ENCODE measurements around the gene FANCD2OS. TPM values are rescaled to one million over a fixed set of nuclear protein-coding genes. Genes with fewer than 3 reads are reported as not detected.
"Not testable (repeated sequence)": the region's sequence is repeated elsewhere in the genome, so short reads cannot be mapped to it uniquely, and the experiment has no call there.

Gene FANCD2OS
- total RNA-seq, 1 donor from 2014 or later: not detected

DNA sequence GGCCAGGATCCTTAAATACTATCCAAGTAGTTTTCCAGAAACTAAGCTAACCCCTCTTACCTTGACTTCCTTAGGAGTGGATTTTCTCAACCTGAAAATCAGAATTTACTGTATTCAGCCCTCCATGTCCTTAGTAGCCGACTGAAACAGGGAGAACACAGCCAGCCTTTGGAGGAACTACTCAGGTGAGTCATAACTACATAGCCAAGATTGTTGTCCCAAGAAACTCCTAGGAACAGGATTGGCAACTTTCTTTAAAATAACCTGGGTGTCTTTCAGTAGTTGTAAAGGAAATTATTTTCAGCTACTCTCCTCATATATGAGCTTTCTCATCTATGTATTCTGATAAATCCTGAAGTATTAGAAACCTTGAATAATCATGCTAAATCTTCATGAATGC is 22.3 kb downstream of the FANCD2OS start:
- Histone ChIP-seq H3K79me2 (ENCODE audit: insufficient read depth, low read length) (no peaks in the 10 kb centered on the region), H3K27ac (ENCODE audit: low read depth, low read length) (no peak overlapping the region), H3K9ac (ENCODE audit: low read length) (no peak overlapping the region), H3K4me2 (ENCODE audit: low read length) (no peak overlapping the region), H3K27me3 (ENCODE audit: insufficient read depth, low read length) (no peaks in the 10 kb centered on the region), H3K4me1 (ENCODE audit: insufficient read depth, low read length) (no peaks in the 10 kb centered on the region), H4K20me1 (ENCODE audit: insufficient read depth, low read length) (no peaks in the 10 kb centered on the region), H3K9me3 (ENCODE audit: insufficient read depth, low read depth, low read length) (no peaks in the 10 kb centered on the region), H3K4me3 (ENCODE audit: insufficient read depth, low read depth, low read length) (no peak overlapping the region), H2AFZ (ENCODE audit: low read depth, low read length) (no peak overlapping the region), H3K36me3 (ENCODE audit: insufficient read depth, low read length) (peaks cover 6% of the 10 kb centered on the region)
- H3K4me1 Mint-ChIP-seq (ENCODE audit: low read depth, unreplicated experiment): no peaks in the 10 kb centered on the region
- no peak for TF ChIP-seq EZH2 (IDR thresholded peaks at IDR 0.05; ENCODE audit: insufficient read depth, low read length)
- TF ChIP-seq, protein P1, sequence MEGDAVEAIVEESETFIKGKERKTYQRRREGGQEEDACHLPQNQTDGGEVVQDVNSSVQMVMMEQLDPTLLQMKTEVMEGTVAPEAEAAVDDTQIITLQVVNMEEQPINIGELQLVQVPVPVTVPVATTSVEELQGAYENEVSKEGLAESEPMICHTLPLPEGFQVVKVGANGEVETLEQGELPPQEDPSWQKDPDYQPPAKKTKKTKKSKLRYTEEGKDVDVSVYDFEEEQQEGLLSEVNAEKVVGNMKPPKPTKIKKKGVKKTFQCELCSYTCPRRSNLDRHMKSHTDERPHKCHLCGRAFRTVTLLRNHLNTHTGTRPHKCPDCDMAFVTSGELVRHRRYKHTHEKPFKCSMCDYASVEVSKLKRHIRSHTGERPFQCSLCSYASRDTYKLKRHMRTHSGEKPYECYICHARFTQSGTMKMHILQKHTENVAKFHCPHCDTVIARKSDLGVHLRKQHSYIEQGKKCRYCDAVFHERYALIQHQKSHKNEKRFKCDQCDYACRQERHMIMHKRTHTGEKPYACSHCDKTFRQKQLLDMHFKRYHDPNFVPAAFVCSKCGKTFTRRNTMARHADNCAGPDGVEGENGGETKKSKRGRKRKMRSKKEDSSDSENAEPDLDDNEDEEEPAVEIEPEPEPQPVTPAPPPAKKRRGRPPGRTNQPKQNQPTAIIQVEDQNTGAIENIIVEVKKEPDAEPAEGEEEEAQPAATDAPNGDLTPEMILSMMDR (IDR thresholded peaks at IDR 0.05; ENCODE audit: insufficient read depth, low read depth, low read length): no peak
- no peaks in the 10 kb centered on the region for H3K36me3 Mint-ChIP-seq (ENCODE audit: low read depth, unreplicated experiment)
- no peaks in the 10 kb centered on the region for H3K27me3 Mint-ChIP-seq (ENCODE audit: low read depth, unreplicated experiment)
- no peak overlapping the region for H3K27ac Mint-ChIP-seq (ENCODE audit: unreplicated experiment)
- H3K4me3 Mint-ChIP-seq (ENCODE audit: unreplicated experiment): no peak overlapping the region
- no peak for DNase-seq (ENCODE audit: low read depth)
- H3K9me3 Mint-ChIP-seq (ENCODE audit: unreplicated experiment): no peaks in the 10 kb centered on the region
- FAIRE-seq: peak; percentile 9

DNA sequence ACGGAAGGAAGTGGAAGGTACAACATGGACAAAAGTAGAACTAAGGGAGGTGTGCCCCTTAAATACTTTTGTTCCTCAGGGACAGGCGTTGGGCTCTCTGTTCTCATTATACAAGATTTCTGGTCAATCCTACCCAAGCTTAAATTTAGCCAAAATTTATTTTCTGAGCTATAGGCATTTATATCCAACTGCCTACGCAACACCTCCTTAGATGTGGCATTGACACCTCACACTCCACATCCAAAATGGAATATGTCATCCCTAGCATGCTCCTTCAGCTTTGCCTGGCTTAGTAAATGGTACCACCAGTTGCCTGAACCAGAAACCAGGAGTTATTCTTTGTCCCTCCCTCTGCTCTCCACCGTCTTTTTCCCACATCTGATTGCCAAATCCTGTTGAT is 26.2 kb downstream of the FANCD2OS start:
- H3K27ac ChIP-seq (ENCODE audit: low read depth, low read length): no peak overlapping the region
- H4K20me1 ChIP-seq (ENCODE audit: insufficient read depth, low read length): no peaks in the 10 kb centered on the region
- no peaks in the 10 kb centered on the region for H3K4me1 ChIP-seq (ENCODE audit: insufficient read depth, low read length)
- no peaks in the 10 kb centered on the region for H3K79me2 ChIP-seq (ENCODE audit: insufficient read depth, low read length)
- no peaks in the 10 kb centered on the region for H3K36me3 ChIP-seq (ENCODE audit: insufficient read depth, low read length)
- no peaks in the 10 kb centered on the region for H3K4me1 Mint-ChIP-seq (ENCODE audit: low read depth, unreplicated experiment)
- H3K4me2 ChIP-seq (ENCODE audit: low read length): no peak overlapping the region
- H3K27me3 Mint-ChIP-seq (ENCODE audit: low read depth, unreplicated experiment): no peaks in the 10 kb centered on the region
- no peak overlapping the region for H3K4me3 Mint-ChIP-seq (ENCODE audit: unreplicated experiment)
- no peak overlapping the region for H3K4me3 ChIP-seq (ENCODE audit: insufficient read depth, low read depth, low read length)
- no peak overlapping the region for H3K9ac ChIP-seq (ENCODE audit: low read length)
- DNase-seq (ENCODE audit: low read depth): no peak
- H2AFZ ChIP-seq (ENCODE audit: low read depth, low read length): no peak overlapping the region
- no peaks in the 10 kb centered on the region for H3K36me3 Mint-ChIP-seq (ENCODE audit: low read depth, unreplicated experiment)
- TF ChIP-seq, protein P1 (IDR thresholded peaks at IDR 0.05; ENCODE audit: insufficient read depth, low read depth, low read length): no peak
- no peak for TF ChIP-seq EZH2 (IDR thresholded peaks at IDR 0.05; ENCODE audit: insufficient read depth, low read length)
- no peaks in the 10 kb centered on the region for H3K27me3 ChIP-seq (ENCODE audit: insufficient read depth, low read length)
- H3K9me3 Mint-ChIP-seq (ENCODE audit: unreplicated experiment): no peaks in the 10 kb centered on the region
- no peaks in the 10 kb centered on the region for H3K9me3 ChIP-seq (ENCODE audit: insufficient read depth, low read depth, low read length)
- no peak overlapping the region for H3K27ac Mint-ChIP-seq (ENCODE audit: unreplicated experiment)
- FAIRE-seq: no peak

DNA sequence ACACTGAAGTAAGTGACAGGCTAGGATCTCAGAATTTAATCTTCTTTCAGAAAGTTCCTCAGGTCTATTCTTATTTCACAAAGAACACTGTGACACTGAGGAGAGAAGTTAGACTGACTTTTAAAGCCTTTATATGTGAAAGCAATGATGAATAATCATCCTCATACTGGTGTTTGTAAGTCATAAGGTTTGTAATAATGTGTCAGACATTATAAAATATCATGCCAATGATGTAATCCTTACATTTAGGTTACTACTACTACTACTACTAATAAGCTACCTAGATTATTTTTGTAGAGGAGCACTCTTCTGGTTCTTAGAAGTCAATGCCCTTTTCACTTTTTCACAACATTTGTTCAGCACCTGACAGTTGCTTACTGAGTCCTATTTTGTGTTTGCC is 33.4 kb downstream of the FANCD2OS start:
- Mint-ChIP-seq H3K36me3 (ENCODE audit: low read depth, unreplicated experiment) (peaks cover 2% of the 10 kb centered on the region), H3K27ac (ENCODE audit: unreplicated experiment) (no peak overlapping the region), H3K27me3 (ENCODE audit: low read depth, unreplicated experiment) (no peaks in the 10 kb centered on the region), H3K9me3 (ENCODE audit: unreplicated experiment) (no peaks in the 10 kb centered on the region), H3K4me3 (ENCODE audit: unreplicated experiment) (no peak overlapping the region), H3K4me1 (ENCODE audit: low read depth, unreplicated experiment) (no peaks in the 10 kb centered on the region)
- no peaks in the 10 kb centered on the region for H3K9me3 ChIP-seq (ENCODE audit: insufficient read depth, low read depth, low read length)
- no peak for FAIRE-seq
- no peak overlapping the region for H2AFZ ChIP-seq (ENCODE audit: low read depth, low read length)
- no peaks in the 10 kb centered on the region for H3K27me3 ChIP-seq (ENCODE audit: insufficient read depth, low read length)
- no peaks in the 10 kb centered on the region for H3K4me1 ChIP-seq (ENCODE audit: insufficient read depth, low read length)
- H3K79me2 ChIP-seq (ENCODE audit: insufficient read depth, low read length): no peaks in the 10 kb centered on the region
- no peak overlapping the region for H3K4me2 ChIP-seq (ENCODE audit: low read length)
- TF ChIP-seq, protein P1 (IDR thresholded peaks at IDR 0.05; ENCODE audit: insufficient read depth, low read depth, low read length): no peak
- TF ChIP-seq EZH2 (IDR thresholded peaks at IDR 0.05; ENCODE audit: insufficient read depth, low read length): no peak
- no peak overlapping the region for H3K4me3 ChIP-seq (ENCODE audit: insufficient read depth, low read depth, low read length)
- no peaks in the 10 kb centered on the region for H4K20me1 ChIP-seq (ENCODE audit: insufficient read depth, low read length)
- no peaks in the 10 kb centered on the region for H3K36me3 ChIP-seq (ENCODE audit: insufficient read depth, low read length)
- no peak overlapping the region for H3K9ac ChIP-seq (ENCODE audit: low read length)
- no peak overlapping the region for H3K27ac ChIP-seq (ENCODE audit: low read depth, low read length)
- DNase-seq (ENCODE audit: low read depth): no peak

DNA sequence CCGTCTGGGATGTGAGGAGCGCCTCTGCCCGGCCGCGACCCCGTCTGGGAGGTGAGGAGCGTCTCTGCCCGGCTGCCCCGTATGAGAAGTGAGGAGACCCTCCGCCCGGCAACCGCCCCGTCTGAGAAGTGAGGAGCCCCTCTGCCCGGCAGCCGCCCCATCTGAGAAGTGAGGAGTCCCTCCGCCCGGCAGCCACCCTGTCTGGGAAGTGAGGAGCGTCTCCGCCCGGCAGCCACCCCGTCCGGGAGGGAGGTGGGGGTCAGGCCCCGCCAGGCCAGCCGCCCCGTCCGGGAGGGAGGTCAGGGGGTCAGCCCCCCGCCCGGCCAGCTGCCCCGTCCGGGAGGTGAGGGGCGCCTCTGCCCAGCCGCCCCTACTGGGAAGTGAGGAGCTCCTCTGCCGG is 38.0 kb downstream of the FANCD2OS start:
- not testable (repeated sequence) for H3K9me3 Mint-ChIP-seq (ENCODE audit: unreplicated experiment)

More for the DNA sequence above, 38.0 kb downstream of the FANCD2OS start:
- not testable (repeated sequence) for H3K36me3 ChIP-seq (ENCODE audit: insufficient read depth, low read length); H3K4me3 Mint-ChIP-seq (ENCODE audit: unreplicated experiment); H3K27me3 ChIP-seq (ENCODE audit: insufficient read depth, low read length); H3K4me1 Mint-ChIP-seq (ENCODE audit: low read depth, unreplicated experiment); H3K79me2 ChIP-seq (ENCODE audit: insufficient read depth, low read length); H3K4me3 ChIP-seq (ENCODE audit: insufficient read depth, low read depth, low read length); H3K4me1 ChIP-seq (ENCODE audit: insufficient read depth, low read length); H2AFZ ChIP-seq (ENCODE audit: low read depth, low read length); H3K27me3 Mint-ChIP-seq (ENCODE audit: low read depth, unreplicated experiment); H3K27ac Mint-ChIP-seq (ENCODE audit: unreplicated experiment); H3K9me3 ChIP-seq (ENCODE audit: insufficient read depth, low read depth, low read length); H3K36me3 Mint-ChIP-seq (ENCODE audit: low read depth, unreplicated experiment); DNase-seq (ENCODE audit: low read depth); H3K4me2 ChIP-seq (ENCODE audit: low read length); FAIRE-seq; H3K9ac ChIP-seq (ENCODE audit: low read length); H4K20me1 ChIP-seq (ENCODE audit: insufficient read depth, low read length); H3K27ac ChIP-seq (ENCODE audit: low read depth, low read length)

All from astrocyte (in vitro differentiated cells and primary cell).